H9 (cell line): ENCODE results near the gene NF1. TPM values are rescaled to one million over a fixed set of nuclear protein-coding genes. Genes with fewer than 3 reads are reported as not detected.

Source experiments
- DNase-seq: peaks from one replicate; pipeline ENCODE4 v3.0.0-alpha.2; 2017
- H2AFZ ChIP-seq: one replicate; pipeline ENCODE4 v1.6.1; 2013; ENCODE audit warnings: mild to moderate bottlenecking, low read length, control low read depth, moderate library complexity
- H2AK5ac ChIP-seq: 2 replicates; pipeline ENCODE4 v1.6.1; 2013; ENCODE audit warnings: low read length, control low read depth, mixed read lengths; ENCODE audit not compliant: insufficient read length
- H2BK120ac ChIP-seq: one replicate; pipeline ENCODE4 v1.6.1; 2013; ENCODE audit warnings: low read depth, mild to moderate bottlenecking, low read length, control low read depth, inconsistent platforms; ENCODE audit not compliant: poor library complexity, severe bottlenecking
- H2BK12ac ChIP-seq: 2 replicates; pipeline ENCODE4 v1.6.1; 2013; ENCODE audit warnings: low read length, control low read depth, mixed read lengths, low read depth; ENCODE audit not compliant: insufficient read length
- H2BK15ac ChIP-seq: 2 replicates; pipeline ENCODE4 v1.6.1; 2013; ENCODE audit warnings: low read depth, low read length, control low read depth
- H2BK20ac ChIP-seq: one replicate; pipeline ENCODE4 v1.6.1; 2013; ENCODE audit warnings: low read depth, mild to moderate bottlenecking, low read length, control low read depth, inconsistent platforms; ENCODE audit not compliant: poor library complexity, severe bottlenecking
- H2BK5ac ChIP-seq: 2 replicates; pipeline ENCODE4 v1.6.1; 2013; ENCODE audit warnings: low read length, control low read depth, mixed read lengths; ENCODE audit not compliant: insufficient read length
- H3K14ac ChIP-seq: 2 replicates; pipeline ENCODE4 v1.6.1; 2013; ENCODE audit warnings: low read length, control low read depth; ENCODE audit not compliant: insufficient read depth
- H3K18ac ChIP-seq: 2 replicates; pipeline ENCODE4 v1.6.1; 2013; ENCODE audit warnings: low read depth, mild to moderate bottlenecking, mixed read lengths, low read length, control low read depth; ENCODE audit not compliant: insufficient read length
- H3K23ac ChIP-seq: 2 replicates; pipeline ENCODE4 v1.6.1; 2013; ENCODE audit warnings: low read length, control low read depth, mixed read lengths, low read depth; ENCODE audit not compliant: insufficient read length
- H3K23me2 ChIP-seq: 2 replicates; pipeline ENCODE4 v1.6.1; 2013; ENCODE audit warnings: low read depth, mild to moderate bottlenecking, mixed read lengths, low read length, control low read depth; ENCODE audit not compliant: insufficient read length, poor library complexity, severe bottlenecking
- H3K27ac ChIP-seq: 2 replicates; pipeline ENCODE4 v1.5.1; 2013; ENCODE audit warnings: low read length, control low read depth, mixed read lengths, low read depth; ENCODE audit not compliant: insufficient read length
- H3K27me3 ChIP-seq: 2 replicates; pipeline ENCODE4 v1.6.1; 2013; ENCODE audit warnings: low read length, control low read depth, inconsistent platforms; ENCODE audit not compliant: insufficient read depth
- H3K4ac ChIP-seq: 2 replicates; pipeline ENCODE4 v1.6.1; 2013; ENCODE audit warnings: low read depth, mild to moderate bottlenecking, control low read depth, inconsistent platforms, low read length, moderate library complexity
- H3K4me1 ChIP-seq: 2 replicates; pipeline ENCODE4 v1.6.1; 2013; ENCODE audit warnings: low read length, control low read depth, inconsistent platforms; ENCODE audit not compliant: insufficient read depth
- H3K4me2 ChIP-seq: 2 replicates; pipeline ENCODE4 v1.6.1; 2013; ENCODE audit warnings: low read length, control low read depth, mixed read lengths; ENCODE audit not compliant: insufficient read length, insufficient read depth
- H3K56ac ChIP-seq: 2 replicates; pipeline ENCODE4 v1.6.1; 2013; ENCODE audit warnings: low read depth, mild to moderate bottlenecking, mixed read lengths, low read length, control low read depth; ENCODE audit not compliant: insufficient read length
- H3K79me1 ChIP-seq: 2 replicates; pipeline ENCODE4 v1.6.1; 2013; ENCODE audit warnings: low read depth, mild to moderate bottlenecking, moderate library complexity, low read length, control low read depth, inconsistent platforms; ENCODE audit not compliant: insufficient read depth, poor library complexity, severe bottlenecking
- H3K79me2 ChIP-seq: 2 replicates; pipeline ENCODE4 v1.6.1; 2013; ENCODE audit warnings: low read length, control low read depth, inconsistent platforms; ENCODE audit not compliant: insufficient read depth
- H3K9ac ChIP-seq: 2 replicates; pipeline ENCODE4 v1.6.1; 2013; ENCODE audit warnings: low read length, control low read depth, mixed read lengths; ENCODE audit not compliant: insufficient read length; ENCODE audit errors: extremely low read depth
- H3K9me3 ChIP-seq: one replicate; pipeline ENCODE4 v1.6.1; 2013; ENCODE audit warnings: low read depth, low read length, inconsistent platforms; ENCODE audit not compliant: control insufficient read depth
- H3T11ph ChIP-seq: one replicate; pipeline ENCODE4 v1.6.1; 2013; ENCODE audit warnings: mild to moderate bottlenecking, low read length, control low read depth, inconsistent platforms
- H4K20me1 ChIP-seq: one replicate; pipeline ENCODE4 v1.6.1; 2013; ENCODE audit not compliant: control insufficient read depth, insufficient read length, insufficient read depth
- H4K5ac ChIP-seq: 2 replicates; pipeline ENCODE4 v1.6.1; 2013; ENCODE audit warnings: low read depth, mild to moderate bottlenecking, mixed read lengths, low read length, control low read depth; ENCODE audit not compliant: insufficient read length
- H4K8ac ChIP-seq: replicated peaks from 2 replicates; pipeline ENCODE4 v1.6.1; 2013; ENCODE audit warnings: low read length, control low read depth, mixed read lengths, low read depth; ENCODE audit not compliant: insufficient read length
- H4K91ac ChIP-seq: 2 replicates; pipeline ENCODE4 v1.6.1; 2013; ENCODE audit warnings: low read depth, mild to moderate bottlenecking, moderate library complexity, mixed read lengths, low read length, control low read depth; ENCODE audit not compliant: insufficient read length
- H3K27ac Mint-ChIP-seq, 3 experiments: 2 replicates in 2 of 3; 3 replicates in 1 of 3; pipeline ENCODE4 v1.8.0; 2020 to 2021; ENCODE audit warnings: mixed read lengths in 3 of 3, mild to moderate bottlenecking in 1 of 3, moderate library complexity in 1 of 3
- H3K27me3 Mint-ChIP-seq: 2 replicates; pipeline ENCODE4 v1.8.0; 2021; ENCODE audit warnings: low read depth, mild to moderate bottlenecking, moderate library complexity, mixed read lengths
- H3K36me3 Mint-ChIP-seq, 3 experiments: 2 replicates in 2 of 3; 3 replicates in 1 of 3; pipeline ENCODE4 v1.8.0; 2020 to 2021; ENCODE audit warnings: low read depth in 3 of 3, mixed read lengths in 3 of 3; ENCODE audit not compliant: insufficient read depth in 1 of 3
- H3K4me1 Mint-ChIP-seq, 2 experiments: 2 replicates each; pipeline ENCODE4 v1.8.0; 2020; ENCODE audit warnings: mixed read lengths in 2 of 2
- H3K4me3 Mint-ChIP-seq, 2 experiments: 2 replicates in 1 of 2; 3 replicates in 1 of 2; pipeline ENCODE4 v1.8.0; 2020 to 2021; ENCODE audit warnings: mild to moderate bottlenecking in 2 of 2, mixed read lengths in 2 of 2, moderate library complexity in 1 of 2
- H3K9me3 Mint-ChIP-seq, 2 experiments: 2 replicates in 1 of 2; 3 replicates in 1 of 2; pipeline ENCODE4 v1.8.0; 2020; ENCODE audit warnings: mild to moderate bottlenecking in 2 of 2, mixed read lengths in 2 of 2, moderate library complexity in 1 of 2
- CTCF ChIP-seq: fragments of 200-600 bp; sonication (generic); conservative IDR thresholded peaks from 3 replicates; pipeline ENCODE4 v1.8.0; 2021; ENCODE audit warnings: antibody characterized with exemption, mild to moderate bottlenecking
- WGBS: extraction: QIAGEN DNeasy Blood & Tissue Kit; methylation state at CpG from one replicate; pipeline ENCODE4 v1.1.7; 2013; ENCODE audit warnings: missing lambda C conversion rate, low lambda C conversion rate, mixed read lengths; ENCODE audit not compliant: insufficient read length; ENCODE audit errors: extremely low coverage; 5-methylcytosine and 5-hydroxymethylcytosine counted together
- total RNA-seq: library from RNA; stranded (reverse); gene quantifications from 2 replicates; pipeline ENCODE4 v1.2.1, GENCODE V29; 2021

NF1 gene
- total RNA-seq, 1 experiment from 2014 or later: 38.1 TPM

- H4K91ac ChIP-seq: no peak overlapping the region
- H3K9ac ChIP-seq: no peak overlapping the region
- H2AFZ ChIP-seq: no peak overlapping the region
- no peak overlapping the region for H4K5ac ChIP-seq
- no peak overlapping the region for H2AK5ac ChIP-seq
- no peak overlapping the region for H3K4me3 Mint-ChIP-seq
- H3K23ac ChIP-seq: no peak overlapping the region
- H3K4me2 ChIP-seq: no peak overlapping the region
- H3K36me3 Mint-ChIP-seq: no peaks in the 10 kb centered on the region
- H3K79me1 ChIP-seq: no peaks in the 10 kb centered on the region
- no peak overlapping the region for H3K4ac ChIP-seq
- no peaks in the 10 kb centered on the region for H3K27me3 ChIP-seq
- H2BK15ac ChIP-seq: no peak overlapping the region
- H3K27ac ChIP-seq: no peak overlapping the region
- H3K79me2 ChIP-seq: no peaks in the 10 kb centered on the region
- H2BK12ac ChIP-seq: no peak overlapping the region
- H3K9me3 Mint-ChIP-seq: no peaks in the 10 kb centered on the region
- no peaks in the 10 kb centered on the region for H3K23me2 ChIP-seq
- H3K9me3 ChIP-seq: no peaks in the 10 kb centered on the region
- H3K4me1 ChIP-seq: no peaks in the 10 kb centered on the region
- H3K14ac ChIP-seq: no peak overlapping the region
- no peak overlapping the region for H2BK120ac ChIP-seq
- no peaks in the 10 kb centered on the region for H4K20me1 ChIP-seq
- no peak overlapping the region for H3K18ac ChIP-seq
- no peak for DNase-seq
- no peaks in the 10 kb centered on the region for H3K27me3 Mint-ChIP-seq
- H4K8ac ChIP-seq: no peak overlapping the region
- H3K56ac ChIP-seq: no peak overlapping the region
- WGBS: no CpG with 5 or more reads among the region's 2 CpGs
- peaks cover 0 to 5% of the 10 kb centered on the region in 2 experiments; a peak in 2 of 4 replicates for H3K4me1 Mint-ChIP-seq
- H2BK5ac ChIP-seq: no peak overlapping the region
- no peak overlapping the region for H3K27ac Mint-ChIP-seq
- no peak overlapping the region for H2BK20ac ChIP-seq
- no peak overlapping the region for H3T11ph ChIP-seq
- TF ChIP-seq CTCF: no peak
These were observed 9.2 kb upstream of the NF1 start for GRCh38 chr17:31085563-31085962.
